ENCODE measurements around the gene SLC9A9. TPM values are rescaled to one million over a fixed set of nuclear protein-coding genes. Genes with fewer than 3 reads are reported as not detected.

Gene SLC9A9
- total and polyA plus RNA-seq, 2 of the 8 experiments (the other 6 are each of a cell fraction or from before 2014, with no cell fraction given): 0.48 to 1.1 TPM

- WGBS, 2 experiments (ENCODE audit: extremely low coverage in 1 of 2, insufficient coverage in 1 of 2, insufficient read length in 1 of 2, insufficient replicate concordance in 2 of 2, low coverage in 1 of 2, low lambda C conversion rate in 2 of 2, missing lambda C conversion rate in 1 of 2): 96% methylated on average over 2 of the region's 2 CpGs; no CpG with 5 or more reads in 1 of the 2 experiments
- FAIRE-seq: no peak
- Histone ChIP-seq H3K14ac (ENCODE audit: insufficient read length) (no peak overlapping the region), H2BK120ac (replicated peaks; ENCODE audit: low read depth, low read length) (no peak overlapping the region), H3K9ac (replicated peaks in 1 of 4; ENCODE audit: extremely low read depth in 1 of 4, low read depth in 3 of 4, low read length in 3 of 4) (no peak overlapping the region), H2BK5ac (ENCODE audit: low read depth, low read length) (no peak overlapping the region), H2AK5ac (ENCODE audit: low read depth, low read length) (no peak overlapping the region), H2AFZ (ENCODE audit: low read length) (no peak overlapping the region), H3K23ac (ENCODE audit: insufficient read length) (no peak overlapping the region), H3K56ac (replicated peaks; ENCODE audit: insufficient read length, low read depth, low read length) (no peak overlapping the region), H3K27ac (ENCODE audit: low read depth, low read length) (no peak overlapping the region), H4K8ac (ENCODE audit: extremely low read depth, insufficient read depth, low read length) (no peak overlapping the region; the same call in 1 of the 2 replicates), H3K18ac (ENCODE audit: extremely low read depth, low read length) (no peak overlapping the region), H3K4ac (replicated peaks; ENCODE audit: insufficient read length, low read depth, low read length) (no peak overlapping the region), H4K91ac (replicated peaks; ENCODE audit: insufficient read length, low read length) (no peak overlapping the region), H2BK12ac (ENCODE audit: low read depth, low read length) (no peak overlapping the region), H3K4me1 (replicated peaks in 1 of 4; ENCODE audit: control insufficient read depth in 3 of 4, insufficient read depth in 4 of 4, low read length in 3 of 4) (no peaks in the 10 kb centered on the region), H4K5ac (ENCODE audit: insufficient read length, low read depth, low read length) (no peak overlapping the region), H3K4me2 (ENCODE audit: insufficient read depth in 1 of 2, low read depth in 2 of 2, low read length in 2 of 2) (no peak overlapping the region), H4K20me1 (replicated peaks in 1 of 2; ENCODE audit: control insufficient read depth in 1 of 2, insufficient read depth in 2 of 2, low read length in 2 of 2) (no peaks in the 10 kb centered on the region), H3K36me3 (ENCODE audit: control insufficient read depth in 2 of 4, insufficient read depth in 4 of 4, low read length in 3 of 4) (no peaks in the 10 kb centered on the region), H3K9me3 (ENCODE audit: insufficient read depth in 2 of 2, low read depth in 1 of 2, low read length in 1 of 2) (no peaks in the 10 kb centered on the region), H3K27me3 (replicated peaks in 1 of 4; ENCODE audit: control insufficient read depth in 3 of 4, extremely low read depth in 1 of 4, insufficient read depth in 3 of 4, low read length in 3 of 4) (no peaks in the 10 kb centered on the region), H3K4me3 (ENCODE audit: extremely low read depth in 1 of 4, insufficient read depth in 2 of 4, low read depth in 3 of 4, low read length in 4 of 4) (no peak overlapping the region), H3K79me1 (ENCODE audit: low read depth, low read length) (no peaks in the 10 kb centered on the region), H3K79me2 (ENCODE audit: control insufficient read depth in 1 of 2, insufficient read depth in 2 of 2, low read length in 2 of 2) (no peaks in the 10 kb centered on the region), H2BK20ac (ENCODE audit: low read length) (no peak overlapping the region), H2BK15ac (ENCODE audit: low read length) (no peak overlapping the region), H3K23me2 (ENCODE audit: low read depth, low read length) (no peaks in the 10 kb centered on the region)
- ChIA-PET CTCF (ENCODE audit: partially characterized antibody) (no interaction called here), POLR2A (ENCODE audit: partially characterized antibody) (no interaction called here)
- no peak for DNase-seq (ENCODE audit: low read depth in 1 of 2, low spot score in 2 of 2)
- no peak for TF ChIP-seq GABPA (IDR thresholded peaks at IDR 0.05; ENCODE audit: borderline replicate concordance, insufficient read depth, low read length)
- TF ChIP-seq CREB1 (IDR thresholded peaks at IDR 0.05): no peak
- no peak for TF ChIP-seq SP2 (IDR thresholded peaks at IDR 0.05; ENCODE audit: low read length)
- TF ChIP-seq SIN3A (conservative IDR thresholded peaks at IDR 0.05 in 1 of 2, IDR thresholded peaks at IDR 0.05 in 1 of 2; ENCODE audit: low read depth in 1 of 2, low read length in 2 of 2): no peak
- TF ChIP-seq SP1 (IDR thresholded peaks at IDR 0.05; ENCODE audit: low read depth, low read length): no peak
- no peak for TF ChIP-seq ASH2L (IDR thresholded peaks at IDR 0.05; ENCODE audit: low read length)
- no peak for TF ChIP-seq ATF2 (IDR thresholded peaks at IDR 0.05; ENCODE audit: low read length)
- no peak for TF ChIP-seq SAP30 (IDR thresholded peaks at IDR 0.05; ENCODE audit: insufficient read depth, insufficient replicate concordance, low read length)
- TF ChIP-seq CBX5 (IDR thresholded peaks at IDR 0.05; ENCODE audit: low read depth, low read length): no peak
- TF ChIP-seq CTBP2 (IDR thresholded peaks at IDR 0.05; ENCODE audit: borderline replicate concordance, insufficient read depth, insufficient read length, low read length): no peak
- no peak for TF ChIP-seq RBBP5 (IDR thresholded peaks at IDR 0.05; ENCODE audit: borderline replicate concordance, low read depth, low read length)
- TF ChIP-seq CBX8 (IDR thresholded peaks at IDR 0.05; ENCODE audit: borderline replicate concordance, low read depth, low read length): no peak
- TF ChIP-seq POLR2A (IDR thresholded peaks at IDR 0.05; ENCODE audit: control extremely low read depth in 1 of 2, low read depth in 2 of 2, low read length in 2 of 2): no peak
Observed at GRCh38 chr3:143464850-143465249, 383.4 kb downstream of the SLC9A9 start.
